ENCODE data around the gene MPPED1. TPM values are rescaled to one million over a fixed set of nuclear protein-coding genes. Genes with fewer than 3 reads are reported as not detected.

Gene MPPED1
- total and polyA plus RNA-seq, 12 donors: 0.01 TPM; not detected in 11

- no peak overlapping the region for H3K4me3 ChIP-seq
- intact Hi-C loops (cut with DNase I): no loop called here
- no peak for TF ChIP-seq CTCF (IDR thresholded peaks at IDR 0.05)
- no peaks in the 10 kb centered on the region for H3K36me3 ChIP-seq
- H3K27ac ChIP-seq: no peak overlapping the region
- 100% methylated on average over 1 of the region's 1 CpG for WGBS, 2 donors
- no peak for ATAC-seq
- no peaks in the 10 kb centered on the region for H3K4me1 ChIP-seq
- H3K27me3 ChIP-seq: no peaks in the 10 kb centered on the region
- DNase-seq: no peak
- H3K9me3 ChIP-seq: no peaks in the 10 kb centered on the region
Measured at GRCh38 chr22:43498856-43499253, 87.0 kb downstream of the MPPED1 start.

DNA sequence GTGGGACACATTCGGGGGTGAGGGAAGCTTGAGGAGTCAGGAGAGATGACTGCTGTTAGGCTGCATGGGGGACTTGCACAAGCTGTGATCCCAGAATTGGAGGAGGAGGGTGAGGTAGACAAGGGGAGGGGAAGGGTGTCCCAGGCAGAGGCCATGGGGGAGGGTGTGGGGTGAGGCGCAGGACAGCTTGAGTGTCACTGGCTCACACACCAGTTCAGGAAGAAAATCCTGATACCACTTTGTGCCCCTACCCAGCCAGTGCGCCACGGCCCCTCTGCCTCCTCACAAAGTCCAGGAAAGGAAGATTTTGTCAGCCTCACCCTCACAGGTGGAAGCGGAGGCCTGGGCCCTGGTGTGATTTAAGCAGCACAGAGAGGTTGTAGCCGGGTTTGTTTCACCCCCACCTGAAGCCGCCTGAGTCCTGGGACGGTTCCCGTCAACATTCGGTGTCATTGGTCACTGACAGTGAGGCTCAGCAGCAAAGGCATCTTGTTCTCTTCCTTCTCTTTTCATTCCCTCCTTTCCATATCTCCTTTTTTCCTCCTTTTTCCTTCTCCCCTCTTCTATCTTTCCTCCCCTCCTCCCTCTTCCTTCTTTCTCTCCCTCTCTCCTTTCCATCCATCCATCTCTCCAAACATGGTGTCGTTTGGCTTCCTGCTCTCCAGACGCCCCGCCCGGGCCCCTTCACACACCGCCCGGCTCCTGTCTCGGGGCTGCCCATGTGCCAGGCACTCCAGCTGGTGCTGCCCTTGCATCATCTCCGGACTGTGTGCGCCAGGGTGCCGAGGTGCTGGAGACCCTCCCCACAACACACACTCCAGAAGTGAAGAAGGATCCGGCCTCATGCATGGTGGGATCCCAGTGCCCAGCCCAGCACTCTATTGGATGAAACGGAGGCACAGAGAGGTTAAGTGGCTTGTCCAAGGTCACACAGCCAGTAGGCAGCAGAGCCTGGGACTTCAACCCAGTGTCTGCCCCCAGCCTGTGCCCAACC, 89.3 kb downstream of the MPPED1 start:
- 69 to 77% methylated on average over 22 of the region's 22 CpGs for WGBS, 2 donors
- no peak for TF ChIP-seq CTCF (IDR thresholded peaks at IDR 0.05)
- Histone ChIP-seq H3K27me3 (no peaks in the 10 kb centered on the region), H3K36me3 (no peaks in the 10 kb centered on the region), H3K4me1 (no peaks in the 10 kb centered on the region), H3K4me3 (no peak overlapping the region), H3K9me3 (no peaks in the 10 kb centered on the region), H3K27ac (no peak overlapping the region)
- ATAC-seq (no peak), DNase-seq (no peak)
- intact Hi-C loops (cut with DNase I): loop anchor here in 1 of 10 donors (2.0 kb wide), 1 partner anchor 42 kb away; no protein-coding TSS in a partner anchor

GRCh38 chr22:43501878-43502277, 90.1 kb downstream of the MPPED1 start:
- Histone ChIP-seq H3K9me3 (no peaks in the 10 kb centered on the region), H3K27ac (no peak overlapping the region), H3K36me3 (no peaks in the 10 kb centered on the region), H3K27me3 (no peaks in the 10 kb centered on the region), H3K4me3 (no peak overlapping the region), H3K4me1 (no peaks in the 10 kb centered on the region)
- no peak for TF ChIP-seq CTCF (IDR thresholded peaks at IDR 0.05)
- intact Hi-C loops (cut with DNase I): loop anchor here in 1 of 10 donors (2.0 kb wide), 1 partner anchor 43 kb away; no protein-coding TSS in a partner anchor
- ATAC-seq: no peak
- WGBS, 2 donors: 73 to 85% methylated on average over 11 of the region's 11 CpGs
- no peak for DNase-seq

DNA sequence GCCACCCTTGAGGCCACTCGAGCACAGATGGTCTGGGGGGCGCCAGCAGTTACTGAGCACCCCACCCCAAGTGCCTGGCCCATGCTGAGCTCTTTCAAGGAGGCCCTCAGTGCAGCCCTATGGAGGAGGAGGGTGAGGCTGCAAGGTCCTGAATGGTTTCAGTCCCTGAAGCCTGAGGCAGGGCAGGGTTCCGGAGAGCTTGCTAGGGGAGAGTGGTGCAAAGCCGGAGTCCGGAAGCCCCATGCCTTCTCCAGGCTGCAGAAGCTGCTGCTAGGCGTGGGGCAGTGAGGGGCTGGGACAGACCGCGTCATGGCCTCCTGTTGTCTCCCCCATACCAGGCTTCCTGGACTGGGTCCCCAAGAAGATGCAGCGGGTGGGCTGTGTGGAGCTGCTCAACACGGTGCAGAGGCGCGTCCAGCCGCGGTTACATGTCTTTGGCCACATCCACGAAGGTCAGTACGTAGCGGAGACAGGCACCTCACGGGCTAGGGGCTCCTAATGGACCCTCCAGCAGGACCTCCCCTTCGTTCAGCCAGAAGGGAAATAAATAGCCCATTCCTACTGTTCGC, 90.6 kb downstream of the MPPED1 start:
- DNase-seq (no peak), ATAC-seq (no peak)
- TF ChIP-seq CTCF (IDR thresholded peaks at IDR 0.05): no peak
- WGBS, 2 donors: 78 to 81% methylated on average over 20 of the region's 20 CpGs
- no peaks in the 10 kb centered on the region for H3K4me1 ChIP-seq
- H3K27me3 ChIP-seq: no peaks in the 10 kb centered on the region
- no peak overlapping the region for H3K4me3 ChIP-seq
- H3K9me3 ChIP-seq: no peaks in the 10 kb centered on the region
- intact Hi-C loops (cut with DNase I): no loop called here
- H3K27ac ChIP-seq: no peak overlapping the region
- H3K36me3 ChIP-seq: no peaks in the 10 kb centered on the region

Measured in heart right ventricle (tissue), 16 donors.